AG04449 (cell line): ENCODE measurements around the gene COX5A.
"Not testable (repeated sequence)": the region's sequence is repeated elsewhere in the genome, so short reads cannot be mapped to it uniquely, and the experiment has no call there.

Experiments used
- CTCF ChIA-PET: fragments of 350-600 bp; formaldehyde crosslinking; extraction: SDS; loops from one replicate; lab custom pipeline; 2021; ENCODE audit warnings: antibody characterized with exemption; lab: Yijun Ruan, JAX
- POLR2A ChIA-PET: fragments of 400-600, 350-600 bp; formaldehyde crosslinking; extraction: SDS; loops from one replicate; lab custom pipeline; 2020; ENCODE audit warnings: antibody characterized with exemption, inconsistent platforms; lab: Yijun Ruan, JAX
- DNase-seq: peaks from one replicate; pipeline ENCODE4 v3.0.0-alpha.2; 2010; ENCODE audit warnings: low read depth, low spot score
- H3K4me3 ChIP-seq: 2 replicates; pipeline ENCODE4 v1.5.1; 2011; ENCODE audit warnings: low read depth, mild to moderate bottlenecking, control low read depth, low read length
- CTCF ChIP-seq: IDR thresholded peaks from one replicate; pipeline ENCODE4 v1.5.1; 2011; ENCODE audit warnings: mild to moderate bottlenecking, moderate library complexity, low read length, control low read depth, inconsistent platforms; ENCODE audit not compliant: insufficient read depth; ENCODE audit errors: missing control alignments

COX5A gene

GRCh38 chr15:74924525-74924924 lies 13.3 kb downstream of the COX5A start:
- no peak for TF ChIP-seq CTCF
- CTCF ChIA-PET = interaction anchor here (1.4 kb wide), 1 partner anchor 23 kb away, joined by 8 read pairs; no protein-coding TSS in a partner anchor

GRCh38 chr15:74920456-74920855 lies 17.4 kb downstream of the COX5A start:
- ChIA-PET POLR2A (interaction anchor here (1.1 kb wide), 1 partner anchor 18 kb away, joined by 4 read pairs; the partner anchor contains the start of gene COX5A), CTCF (interaction anchor here (0.7 to 1.9 kb wide), 6 partner anchors 12 to 286 kb away, joined by 3 to 8 read pairs (median 4); partner anchors contain the start of gene FAM219B)
- H3K4me3 ChIP-seq = no peak overlapping the region
- DNase-seq = no peak
- TF ChIP-seq CTCF = no peak

More at GRCh38 chr15:74924525-74924924, 13.3 kb downstream of the COX5A start:
- POLR2A ChIA-PET = no interaction called here
- no peak overlapping the region for H3K4me3 ChIP-seq
- DNase-seq = no peak

GRCh38 chr15:74917676-74918075 lies 20.2 kb downstream of the COX5A start:
- CTCF ChIA-PET = interaction anchor here (0.7 to 2.3 kb wide), 2 partner anchors 16 to 147 kb away, joined by 3 to 18 read pairs; no protein-coding TSS in a partner anchor
- no peak for TF ChIP-seq CTCF
- POLR2A ChIA-PET = no interaction called here
- no peak overlapping the region for H3K4me3 ChIP-seq
- DNase-seq = no peak

- CTCF ChIA-PET = interaction anchor here (1.4 to 6.1 kb wide), 2 partner anchors 10 to 12 kb away, joined by 3 to 46 read pairs; no protein-coding TSS in a partner anchor
- DNase-seq, H3K4me3 ChIP-seq, POLR2A ChIA-PET: not testable (repeated sequence)
These were observed 24.1 kb downstream of the COX5A start for GRCh38 chr15:74913799-74914198.

- POLR2A ChIA-PET = no interaction called here
- DNase-seq = no peak
- no peak overlapping the region for H3K4me3 ChIP-seq
- TF ChIP-seq CTCF = no peak
- CTCF ChIA-PET = interaction anchor here (1.4 to 6.1 kb wide), 2 partner anchors 9 to 11 kb away, joined by 3 to 46 read pairs; no protein-coding TSS in a partner anchor
These were observed 24.8 kb downstream of the COX5A start for GRCh38 chr15:74913041-74913440.

GRCh38 chr15:74908635-74909034 lies 29.2 kb downstream of the COX5A start:
- CTCF ChIA-PET = interaction anchor here (1.4 kb wide), 1 partner anchor 12 kb away, joined by 5 read pairs; no protein-coding TSS in a partner anchor
- POLR2A ChIA-PET = no interaction called here
- TF ChIP-seq CTCF = no peak
- DNase-seq = no peak
- no peak overlapping the region for H3K4me3 ChIP-seq
